Panc1 (cell line): ENCODE results near the gene ITPKB. TPM values are rescaled to one million over a fixed set of nuclear protein-coding genes. Genes with fewer than 3 reads are reported as not detected.
A peak's percentile ranks its signal among the peaks of the same experiment; 100 is the strongest.

Source experiments
- ATAC-seq: fragments of 200-7000 bp; cut with Tn5 transposase; 2 replicates; pipeline ENCODE4 v1.9.1; 2020; ENCODE audit warnings: mild to moderate bottlenecking, moderate library complexity
- BruUV-seq: library from RNA; stranded (reverse); fragments of 400-500 nt; replicated peaks from 2 replicates; lab custom pipeline; 2021; lab: Mats Ljungman, UMichigan
- CTCF ChIA-PET: fragments of 300-600 bp; sonication (Branson Sonifier 250); formaldehyde crosslinking; loops from one replicate; lab custom pipeline; 2022; ENCODE audit warnings: antibody characterized with exemption; lab: Charles Lee
- POLR2A ChIA-PET: fragments of 300-600 bp; sonication (Branson Sonifier 250); formaldehyde crosslinking; loops from one replicate; lab custom pipeline; 2022; ENCODE audit warnings: antibody characterized with exemption; lab: Charles Lee
- DNase-seq: peaks from one replicate; pipeline ENCODE4 v3.0.0-alpha.2; 2010; ENCODE audit warnings: low read depth, low spot score
- H3K27ac ChIP-seq: 2 replicates; pipeline ENCODE4 v1.5.1; 2011; ENCODE audit warnings: mild to moderate bottlenecking, low read length, inconsistent platforms
- H3K27me3 ChIP-seq: fragments of 200-500 bp; sonication (Bioruptor generic); 2 replicates; pipeline ENCODE4 v1.6.0; 2014; ENCODE audit warnings: low read length, inconsistent platforms; ENCODE audit not compliant: control insufficient read depth, insufficient read depth
- H3K36me3 ChIP-seq: fragments of 200-500 bp; sonication (Bioruptor generic); 2 replicates; pipeline ENCODE4 v1.5.1; 2014; ENCODE audit warnings: inconsistent platforms, mild to moderate bottlenecking, low read length, moderate library complexity; ENCODE audit not compliant: control insufficient read depth, insufficient read depth
- H3K4me1 ChIP-seq: 2 replicates; pipeline ENCODE4 v1.5.1; 2011; ENCODE audit warnings: inconsistent platforms, mild to moderate bottlenecking, low read length, moderate library complexity; ENCODE audit not compliant: control insufficient read depth, insufficient read depth
- H3K4me3 ChIP-seq, 2 experiments: 2 replicates each; pipeline ENCODE4 v1.5.1; 2011 to 2012; ENCODE audit warnings: low read depth in 2 of 2, low read length in 2 of 2, mild to moderate bottlenecking in 2 of 2, inconsistent platforms in 1 of 2, moderate library complexity in 1 of 2
- H3K9me3 ChIP-seq: fragments of 200-500 bp; sonication (Bioruptor generic); 2 replicates; pipeline ENCODE4 v1.5.1; 2014; ENCODE audit warnings: low read depth, mild to moderate bottlenecking, inconsistent platforms, low read length, moderate library complexity; ENCODE audit not compliant: control insufficient read depth, insufficient read depth
- CTCF ChIP-seq: fragments of 450-650 bp; IDR thresholded peaks from 2 replicates; pipeline ENCODE4 v1.5.1; 2017; ENCODE audit warnings: mild to moderate bottlenecking
- POLR2AphosphoS5 ChIP-seq: IDR thresholded peaks from 2 replicates; pipeline ENCODE4 v1.6.1; 2012; ENCODE audit warnings: mild to moderate bottlenecking, low read depth, low read length, moderate library complexity
- REST ChIP-seq, 2 experiments: IDR thresholded peaks; 2 replicates each; pipeline ENCODE4 v1.6.1; 2011 to 2012; ENCODE audit warnings: low read depth in 2 of 2, control low read depth in 1 of 2, low read length in 1 of 2, mild to moderate bottlenecking in 1 of 2, moderate library complexity in 1 of 2; ENCODE audit not compliant: insufficient read depth in 1 of 2
- SIN3A ChIP-seq: IDR thresholded peaks from 2 replicates; pipeline ENCODE4 v1.6.1; 2012; ENCODE audit warnings: low read depth, mild to moderate bottlenecking, low read length, moderate library complexity, borderline replicate concordance; ENCODE audit not compliant: insufficient read depth
- TCF7L2 ChIP-seq: IDR thresholded peaks from 2 replicates; pipeline ENCODE4 v1.6.1; 2011; ENCODE audit warnings: mild to moderate bottlenecking, low read depth, low read length, inconsistent platforms
- in situ Hi-C: cut with HindIII; loops from 2 replicates; pipeline ENCODE4 v1.10.0; 2016; ENCODE audit warnings: low sequenced_read_pairs, low pct_unique_long_range_greater_than_20kb
- intact Hi-C: fragments of 100-400 bp; cut with micrococcal nuclease; formaldehyde crosslinking; loops from one replicate; pipeline ENCODE4 v1.10.0; 2022; ENCODE audit not compliant: unreplicated experiment
- total RNA-seq: library from RNA; stranded (reverse); gene quantifications from one replicate; pipeline ENCODE4 v1.2.1, GENCODE V29; 2021; ENCODE audit not compliant: unreplicated experiment

ITPKB gene
- total RNA-seq, 1 experiment from 2014 or later: 10.9 TPM

GRCh38 chr1:226763905-226764264 is 24.8 kb upstream of the ITPKB start:
- TF ChIP-seq CTCF: no peak
- TF ChIP-seq TCF7L2: no peak
- no peak for TF ChIP-seq SIN3A
- TF ChIP-seq REST (IDR thresholded peaks at IDR 0.05; ENCODE audit: insufficient read depth in 1 of 2, low read depth in 2 of 2, low read length in 1 of 2): no peak
- no peak for TF ChIP-seq POLR2AphosphoS5
- CTCF ChIA-PET: no interaction called here
- ATAC-seq (peak; percentile 79; the same call in 1 of the 2 replicates), DNase-seq (peak; percentile 69)
- no peak overlapping the region for H3K27ac ChIP-seq
- BruUV-seq: no TSS peak
- in situ Hi-C loops (no loop called here), intact Hi-C loops (no loop called here)
- no peak overlapping the region for H3K4me3 ChIP-seq
- H3K4me1 ChIP-seq: no peaks in the 10 kb centered on the region
- H3K9me3 ChIP-seq: no peaks in the 10 kb centered on the region
- H3K36me3 ChIP-seq: no peaks in the 10 kb centered on the region
- H3K27me3 ChIP-seq: no peaks in the 10 kb centered on the region
- POLR2A ChIA-PET: no interaction called here

GRCh38 chr1:226762988-226763904 is 24.2 kb upstream of the ITPKB start:
- ChIA-PET CTCF (interaction anchor here (0.6 kb wide), 1 partner anchor 122 kb away, joined by 4 read pairs; no protein-coding TSS in a partner anchor), POLR2A (interaction anchor here (0.6 kb wide), 1 partner anchor 19 kb away, joined by 7 read pairs; no protein-coding TSS in a partner anchor)
- no peaks in the 10 kb centered on the region for H3K27me3 ChIP-seq
- BruUV-seq: no TSS peak
- H3K36me3 ChIP-seq: no peaks in the 10 kb centered on the region
- DNase-seq: no peak
- no peak for TF ChIP-seq REST (IDR thresholded peaks at IDR 0.05; ENCODE audit: insufficient read depth in 1 of 2, low read depth in 2 of 2, low read length in 1 of 2)
- no peak for TF ChIP-seq POLR2AphosphoS5
- no peak for TF ChIP-seq TCF7L2
- no peak for TF ChIP-seq CTCF
- no peak for TF ChIP-seq SIN3A
- no peak overlapping the region for H3K27ac ChIP-seq
- ATAC-seq: no peak
- no peaks in the 10 kb centered on the region for H3K9me3 ChIP-seq
- no peak overlapping the region for H3K4me3 ChIP-seq
- in situ Hi-C loops: no loop called here
- intact Hi-C loops: no loop called here
- no peaks in the 10 kb centered on the region for H3K4me1 ChIP-seq
